ENCODE results near the gene DDX23. TPM values are rescaled to one million over a fixed set of nuclear protein-coding genes. Genes with fewer than 3 reads are reported as not detected.

Gene DDX23
- 89.1 TPM for total RNA-seq (2013)
- 10 to 100 TPM; 21.4 to 63.8 (median 28.4) TPM for polyA plus RNA-seq
- 42.4 and 57.9 TPM in 2 replicates for polyA minus RNA-seq
- total RNA-seq: 24.3 to 63.9 (median 36.7) reads per million in 11 experiments

GRCh38 chr12:48851883-48852733 lies at the start of gene DDX23:
Gene DDX23 (minus strand): TSS chr12:48852163. CDS start chr12:48845782, 6,381 bp downstream.
- H3K27ac Mint-ChIP-seq: peak within 1 kb of the TSS; percentile 88 to 98 (median 93)
- intact Hi-C loops (cut with micrococcal nuclease): loop anchor here (10.0 kb wide), 2 partner anchors 123 to 133 kb away; partner anchors contain the start of genes WNT1 (in 1 of the 2) and WNT10B (in 1 of the 2)
- peaks cover under 1 to 14% of the 10 kb centered on the region in 2 donors for H3K36me3 Mint-ChIP-seq
- peak within 1 kb of the TSS; percentile 90 for H3K4me2 ChIP-seq (replicated peaks; ENCODE audit: extremely low read depth, low read length, poor library complexity, severe bottlenecking)
- peaks cover 17 to 27% of the 10 kb centered on the region in 2 donors for H3K4me1 ChIP-seq (ENCODE audit: control insufficient read depth in 1 of 2, insufficient read depth in 2 of 2, low read length in 2 of 2)
- H3K27ac ChIP-seq (ENCODE audit: low read depth in 1 of 2, low read length in 2 of 2): peak within 1 kb of the TSS; percentile 76 to 92
- peak within 1 kb of the TSS; percentile 75 to 98 (median 97) for H3K4me3 ChIP-seq (replicated peaks in 1 of 3; ENCODE audit: low read depth in 2 of 3, low read length in 3 of 3)
- H3K79me2 ChIP-seq (ENCODE audit: insufficient read depth, low read length): peaks cover 49% of the 10 kb centered on the region
- peak within 1 kb of the TSS; percentile 92 for H3K9ac ChIP-seq (ENCODE audit: insufficient read depth, low read length, poor library complexity, severe bottlenecking)
- H3K27me3 ChIP-seq (ENCODE audit: control insufficient read depth in 2 of 2, insufficient read depth in 2 of 2, low read length in 2 of 2): no peaks in the 10 kb centered on the region
- no peak for TF ChIP-seq CTCF (IDR thresholded peaks at IDR 0.05)
- peaks cover 19% of the 10 kb centered on the region for H4K20me1 ChIP-seq (ENCODE audit: insufficient read depth, low read length)
- H3K27me3 Mint-ChIP-seq (ENCODE audit: low read depth in 3 of 3): peaks cover 0 to 5% (median 4%) of the 10 kb centered on the region in 3 donors
- DNase-seq: peak; percentile 92 to 95 (median 93)
- peaks cover 23% of the 10 kb centered on the region for H3K4me1 Mint-ChIP-seq
- WGBS (ENCODE audit: insufficient coverage): under 1% methylated on average over 42 of the region's 53 CpGs
- no peaks in the 10 kb centered on the region for H3K9me3 ChIP-seq (replicated peaks in 1 of 2; ENCODE audit: control insufficient read depth in 1 of 2, insufficient read depth in 1 of 2, low read length in 2 of 2)
- peaks cover 2% of the 10 kb centered on the region in 2 donors for H3K36me3 ChIP-seq (replicated peaks in 1 of 2; ENCODE audit: control insufficient read depth in 1 of 2, insufficient read depth in 2 of 2, low read length in 2 of 2)
- H3K9me3 Mint-ChIP-seq: no peaks in the 10 kb centered on the region
- peak within 1 kb of the TSS; percentile 92 for H2AFZ ChIP-seq (ENCODE audit: insufficient read depth, low read depth, low read length, poor library complexity, severe bottlenecking)
- peak within 1 kb of the TSS; percentile 92 to 98 for H3K4me3 Mint-ChIP-seq

- Histone ChIP-seq H3K27ac (ENCODE audit: low read depth in 1 of 2, low read length in 2 of 2) (no peak overlapping the region), H3K27me3 (ENCODE audit: control insufficient read depth in 2 of 2, insufficient read depth in 2 of 2, low read length in 2 of 2) (peaks cover 3% of the 10 kb centered on the region in 2 donors), H3K4me2 (replicated peaks; ENCODE audit: extremely low read depth, low read length, poor library complexity, severe bottlenecking) (no peak overlapping the region), H4K20me1 (ENCODE audit: insufficient read depth, low read length) (no peaks in the 10 kb centered on the region), H3K9ac (ENCODE audit: insufficient read depth, low read length, poor library complexity, severe bottlenecking) (no peak overlapping the region), H3K4me3 (replicated peaks in 1 of 3; ENCODE audit: low read depth in 2 of 3, low read length in 3 of 3) (no peak overlapping the region), H3K36me3 (replicated peaks in 1 of 2; ENCODE audit: control insufficient read depth in 1 of 2, insufficient read depth in 2 of 2, low read length in 2 of 2) (no peaks in the 10 kb centered on the region), H3K4me1 (ENCODE audit: control insufficient read depth in 1 of 2, insufficient read depth in 2 of 2, low read length in 2 of 2) (peaks cover 11 to 13% of the 10 kb centered on the region in 2 donors), H3K79me2 (ENCODE audit: insufficient read depth, low read length) (no peaks in the 10 kb centered on the region), H3K9me3 (replicated peaks in 1 of 2; ENCODE audit: control insufficient read depth in 1 of 2, insufficient read depth in 1 of 2, low read length in 2 of 2) (no peaks in the 10 kb centered on the region), H2AFZ (ENCODE audit: insufficient read depth, low read depth, low read length, poor library complexity, severe bottlenecking) (no peak overlapping the region)
- Mint-ChIP-seq H3K4me1 (peaks cover 15% of the 10 kb centered on the region), H3K4me3 (no peak overlapping the region), H3K27ac (no peak overlapping the region), H3K9me3 (no peaks in the 10 kb centered on the region), H3K36me3 (no peaks in the 10 kb centered on the region), H3K27me3 (ENCODE audit: low read depth in 3 of 3) (peaks cover 6 to 31% (median 10%) of the 10 kb centered on the region in 3 donors)
- DNase-seq: no peak
- TF ChIP-seq CTCF (IDR thresholded peaks at IDR 0.05): no peak
- intact Hi-C loops (cut with micrococcal nuclease): no loop called here
- no CpG with 5 or more reads among the region's 2 CpGs for WGBS (ENCODE audit: insufficient coverage)
These were observed 49.3 kb upstream of the DDX23 start for GRCh38 chr12:48901278-48901677.
